ENCODE measurements around the gene SLC44A4. TPM values are rescaled to one million over a fixed set of nuclear protein-coding genes. Genes with fewer than 3 reads are reported as not detected.
"Not testable (repeated sequence)": the region's sequence is repeated elsewhere in the genome, so short reads cannot be mapped to it uniquely, and the experiment has no call there.

SLC44A4 gene
- polyA plus RNA-seq, 1 experiment, result 0.07 TPM

DNA sequence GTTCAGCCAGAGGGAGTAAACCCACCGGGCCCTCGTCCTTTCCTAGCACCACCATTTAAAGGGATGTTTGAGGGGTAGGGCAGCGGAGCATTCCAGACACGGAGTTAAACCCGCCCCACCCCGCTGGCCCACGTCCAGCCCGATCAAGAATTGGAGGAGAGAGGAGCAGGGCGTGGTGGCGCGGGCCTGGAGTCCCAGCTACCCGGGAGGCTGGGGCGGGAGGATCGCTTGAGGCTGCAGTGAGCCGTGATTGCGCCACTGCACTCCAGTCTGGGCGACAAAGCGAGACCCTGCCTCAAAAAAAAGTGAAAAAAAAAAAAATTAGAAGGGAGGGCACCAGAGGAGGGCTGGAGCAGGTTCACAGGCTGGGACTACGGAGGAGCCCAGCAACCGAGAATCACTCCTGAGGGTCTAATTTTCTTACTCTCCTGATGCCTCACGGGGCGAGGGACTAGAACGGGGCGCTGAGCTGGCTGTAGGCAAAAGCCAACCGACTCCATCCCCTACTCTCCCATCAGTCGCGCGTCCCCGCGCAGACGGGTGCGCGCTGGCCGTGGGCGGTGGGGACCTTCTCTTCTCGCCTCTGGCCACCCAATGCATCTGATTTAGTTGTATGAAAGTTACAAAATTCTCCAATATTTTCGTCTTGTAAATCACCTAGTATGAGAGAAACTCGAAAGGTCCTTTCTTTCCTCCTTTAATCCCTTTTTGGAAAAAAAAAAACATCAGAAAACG lies 57.3 kb downstream of the SLC44A4 start:
- peak overlapping the region; percentile 50 for H3K4me3 ChIP-seq (ENCODE audit: low read depth, low read length)
- CTCF ChIA-PET, result interaction anchor here (0.6 to 2.1 kb wide), 3 partner anchors 30 to 157 kb away, joined by 3 to 6 read pairs (median 3); partner anchors contain the start of gene GPANK1
- H3K36me3 ChIP-seq (ENCODE audit: control insufficient read depth, insufficient read depth, low read length), result no peaks in the 10 kb centered on the region
- no peaks in the 10 kb centered on the region for H3K27me3 ChIP-seq (ENCODE audit: control insufficient read depth, insufficient read depth, low read length)
- POLR2A ChIA-PET, result interaction anchor here (1.2 kb wide), 1 partner anchor 15 kb away, joined by 4 read pairs; the partner anchor contains the start of gene LSM2
- TF ChIP-seq, protein P1, sequence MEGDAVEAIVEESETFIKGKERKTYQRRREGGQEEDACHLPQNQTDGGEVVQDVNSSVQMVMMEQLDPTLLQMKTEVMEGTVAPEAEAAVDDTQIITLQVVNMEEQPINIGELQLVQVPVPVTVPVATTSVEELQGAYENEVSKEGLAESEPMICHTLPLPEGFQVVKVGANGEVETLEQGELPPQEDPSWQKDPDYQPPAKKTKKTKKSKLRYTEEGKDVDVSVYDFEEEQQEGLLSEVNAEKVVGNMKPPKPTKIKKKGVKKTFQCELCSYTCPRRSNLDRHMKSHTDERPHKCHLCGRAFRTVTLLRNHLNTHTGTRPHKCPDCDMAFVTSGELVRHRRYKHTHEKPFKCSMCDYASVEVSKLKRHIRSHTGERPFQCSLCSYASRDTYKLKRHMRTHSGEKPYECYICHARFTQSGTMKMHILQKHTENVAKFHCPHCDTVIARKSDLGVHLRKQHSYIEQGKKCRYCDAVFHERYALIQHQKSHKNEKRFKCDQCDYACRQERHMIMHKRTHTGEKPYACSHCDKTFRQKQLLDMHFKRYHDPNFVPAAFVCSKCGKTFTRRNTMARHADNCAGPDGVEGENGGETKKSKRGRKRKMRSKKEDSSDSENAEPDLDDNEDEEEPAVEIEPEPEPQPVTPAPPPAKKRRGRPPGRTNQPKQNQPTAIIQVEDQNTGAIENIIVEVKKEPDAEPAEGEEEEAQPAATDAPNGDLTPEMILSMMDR (IDR thresholded peaks at IDR 0.05; ENCODE audit: insufficient read depth, low read depth, low read length), result no peak
- no peak for DNase-seq (ENCODE audit: low read depth)

DNA sequence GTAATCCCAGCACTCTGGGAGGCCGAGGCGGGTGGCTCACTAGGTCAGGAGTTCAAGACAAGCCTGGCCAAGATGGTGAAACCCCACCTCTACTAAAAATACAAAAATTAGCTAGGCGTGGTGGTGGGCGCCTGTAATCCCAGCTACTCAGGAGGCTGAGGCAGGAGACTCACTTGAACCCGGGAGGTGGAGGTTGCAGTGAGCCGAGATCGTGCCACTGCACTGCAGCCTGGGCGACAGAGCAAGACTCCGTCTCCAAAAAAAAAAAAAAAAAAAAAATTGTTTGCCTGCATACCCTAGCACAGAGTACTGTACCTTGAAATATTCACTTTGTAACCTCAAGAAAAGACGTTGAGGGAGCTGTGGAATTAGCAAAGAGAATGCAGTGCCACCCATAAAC lies 58.4 kb downstream of the SLC44A4 start:
- DNase-seq (ENCODE audit: low read depth); H3K27me3 ChIP-seq (ENCODE audit: control insufficient read depth, insufficient read depth, low read length); POLR2A ChIA-PET; H3K4me3 ChIP-seq (ENCODE audit: low read depth, low read length); H3K36me3 ChIP-seq (ENCODE audit: control insufficient read depth, insufficient read depth, low read length): not testable (repeated sequence)
- CTCF ChIA-PET, result interaction anchor here (1.7 kb wide), 1 partner anchor 14 kb away, joined by 3 read pairs; the partner anchor contains the start of gene LSM2

DNA sequence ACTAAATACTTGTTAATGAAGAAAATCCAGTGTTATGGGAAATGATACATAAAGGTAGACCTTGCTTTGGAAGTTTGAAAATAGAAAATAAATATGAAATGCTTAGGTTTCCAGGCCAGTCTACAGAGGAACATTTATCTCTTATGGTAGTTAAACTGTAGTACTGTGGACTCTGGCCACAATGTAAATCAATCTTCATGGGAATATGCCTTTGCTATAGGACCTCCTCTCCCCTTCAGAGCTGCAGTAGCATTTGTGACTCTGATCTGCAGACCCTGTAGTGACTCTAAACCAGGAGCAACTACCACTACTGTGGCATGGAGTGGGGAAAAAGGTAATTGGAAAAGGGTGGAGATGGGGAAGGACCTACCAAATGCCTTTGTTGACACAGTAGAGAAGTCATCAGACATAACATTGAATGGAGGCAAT lies 58.9 kb downstream of the SLC44A4 start:
- no peaks in the 10 kb centered on the region for H3K27me3 ChIP-seq (ENCODE audit: control insufficient read depth, insufficient read depth, low read length)
- CTCF ChIA-PET, result interaction anchor here (1.7 kb wide), 1 partner anchor 13 kb away, joined by 3 read pairs; the partner anchor contains the start of gene LSM2
- no peaks in the 10 kb centered on the region for H3K36me3 ChIP-seq (ENCODE audit: control insufficient read depth, insufficient read depth, low read length)
- H3K4me3 ChIP-seq (ENCODE audit: low read depth, low read length), result no peak overlapping the region
- no peak for DNase-seq (ENCODE audit: low read depth)
- POLR2A ChIA-PET, result interaction anchor here (0.6 kb wide), 1 partner anchor 219 kb away, joined by 9 read pairs; no protein-coding TSS in a partner anchor
- TF ChIP-seq, protein P1 (IDR thresholded peaks at IDR 0.05; ENCODE audit: insufficient read depth, low read depth, low read length), result no peak

DNA sequence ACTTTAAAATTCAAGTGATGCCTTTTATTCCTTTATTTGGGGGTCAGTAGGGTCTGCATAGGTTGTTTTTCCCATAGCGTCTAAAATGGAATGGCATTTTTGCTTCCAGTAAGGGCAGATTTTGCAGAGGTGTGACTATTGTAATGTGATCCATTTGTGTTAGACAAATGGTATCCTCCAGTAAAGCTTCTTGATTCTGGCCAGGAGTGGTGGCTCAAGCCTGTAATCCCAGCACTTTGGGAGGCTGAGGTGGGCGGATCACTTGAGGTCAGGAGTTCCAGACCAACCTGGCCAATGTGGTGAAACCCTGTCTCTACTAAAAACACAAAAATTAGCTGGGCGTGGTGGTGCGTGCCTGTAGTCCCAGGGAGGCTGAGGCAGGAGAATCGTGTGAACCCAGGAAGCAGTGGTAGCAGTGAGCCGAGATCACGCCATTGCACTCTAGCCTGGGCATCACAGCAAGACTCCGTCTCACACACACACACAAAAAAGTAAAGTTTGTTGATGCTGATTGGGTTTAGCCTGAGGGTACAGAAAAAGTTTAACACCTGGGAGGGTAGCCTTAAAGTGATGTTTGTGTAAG lies 60.8 kb downstream of the SLC44A4 start:
- POLR2A ChIA-PET; CTCF ChIA-PET; DNase-seq (ENCODE audit: low read depth); H3K36me3 ChIP-seq (ENCODE audit: control insufficient read depth, insufficient read depth, low read length); H3K27me3 ChIP-seq (ENCODE audit: control insufficient read depth, insufficient read depth, low read length): not testable (repeated sequence)
- H3K4me3 ChIP-seq (ENCODE audit: low read depth, low read length), result peak overlapping the region; percentile 41

DNA sequence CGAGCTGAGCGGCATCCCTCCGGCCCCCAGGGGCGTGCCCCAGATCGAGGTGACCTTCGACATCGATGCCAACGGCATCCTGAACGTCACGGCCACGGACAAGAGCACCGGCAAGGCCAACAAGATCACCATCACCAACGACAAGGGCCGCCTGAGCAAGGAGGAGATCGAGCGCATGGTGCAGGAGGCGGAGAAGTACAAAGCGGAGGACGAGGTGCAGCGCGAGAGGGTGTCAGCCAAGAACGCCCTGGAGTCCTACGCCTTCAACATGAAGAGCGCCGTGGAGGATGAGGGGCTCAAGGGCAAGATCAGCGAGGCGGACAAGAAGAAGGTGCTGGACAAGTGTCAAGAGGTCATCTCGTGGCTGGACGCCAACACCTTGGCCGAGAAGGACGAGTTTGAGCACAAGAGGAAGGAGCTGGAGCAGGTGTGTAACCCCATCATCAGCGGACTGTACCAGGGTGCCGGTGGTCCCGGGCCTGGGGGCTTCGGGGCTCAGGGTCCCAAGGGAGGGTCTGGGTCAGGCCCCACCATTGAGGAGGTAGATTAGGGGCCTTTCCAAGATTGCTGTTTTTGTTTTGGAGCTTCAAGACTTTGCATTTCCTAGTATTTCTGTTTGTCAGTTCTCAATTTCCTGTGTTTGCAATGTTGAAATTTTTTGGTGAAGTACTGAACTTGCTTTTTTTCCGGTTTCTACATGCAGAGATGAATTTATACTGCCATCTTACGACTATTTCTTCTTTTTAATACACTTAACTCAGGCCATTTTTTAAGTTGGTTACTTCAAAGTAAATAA lies 61.5 kb downstream of the SLC44A4 start:
- H3K27me3 ChIP-seq (ENCODE audit: control insufficient read depth, insufficient read depth, low read length); H3K36me3 ChIP-seq (ENCODE audit: control insufficient read depth, insufficient read depth, low read length); DNase-seq (ENCODE audit: low read depth); CTCF ChIA-PET; POLR2A ChIA-PET: not testable (repeated sequence)
- peak overlapping the region; percentile 41 for H3K4me3 ChIP-seq (ENCODE audit: low read depth, low read length)

DNA sequence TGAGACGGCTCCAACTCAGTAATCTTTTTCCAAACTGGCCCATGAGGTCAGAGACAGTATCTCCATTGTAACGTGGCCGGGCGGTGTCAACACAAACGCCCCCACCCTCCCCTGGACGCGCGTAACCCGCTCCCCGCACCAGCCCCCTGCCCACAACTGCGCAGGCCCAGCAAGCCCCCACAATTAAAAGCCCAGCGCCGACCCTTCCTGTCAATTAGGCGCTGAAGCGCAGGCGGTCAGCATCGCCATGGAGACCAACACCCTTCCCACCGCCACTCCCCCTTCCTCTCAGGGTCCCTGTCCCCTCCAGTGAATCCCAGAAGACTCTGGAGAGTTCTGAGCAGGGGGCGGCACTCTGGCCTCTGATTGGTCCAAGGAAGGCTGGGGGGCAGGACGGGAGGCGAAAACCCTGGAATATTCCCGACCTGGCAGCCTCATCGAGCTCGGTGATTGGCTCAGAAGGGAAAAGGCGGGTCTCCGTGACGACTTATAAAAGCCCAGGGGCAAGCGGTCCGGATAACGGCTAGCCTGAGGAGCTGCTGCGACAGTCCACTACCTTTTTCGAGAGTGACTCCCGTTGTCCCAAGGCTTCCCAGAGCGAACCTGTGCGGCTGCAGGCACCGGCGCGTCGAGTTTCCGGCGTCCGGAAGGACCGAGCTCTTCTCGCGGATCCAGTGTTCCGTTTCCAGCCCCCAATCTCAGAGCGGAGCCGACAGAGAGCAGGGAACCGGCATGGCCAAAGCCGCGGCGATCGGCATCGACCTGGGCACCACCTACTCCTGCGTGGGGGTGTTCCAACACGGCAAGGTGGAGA lies 63.6 kb downstream of the SLC44A4 start, which contains the start of the genes HSPA1A and HSPA1L:
Gene HSPA1A, plus strand, starts transcription at position 519 of the 814 bp plus-strand sequence. Its CDS starts 214 bp downstream, at position 733.
Gene HSPA1L, minus strand, starts transcription at position 259 of the 814 bp plus-strand sequence. CDS start 3,311 bp downstream, outside the sequence.
- peak; percentile 72 for DNase-seq (ENCODE audit: low read depth)
- Histone ChIP-seq H3K27me3 (ENCODE audit: control insufficient read depth, insufficient read depth, low read length) (no peaks in the 10 kb centered on the region), H3K4me3 (ENCODE audit: low read depth, low read length) (peak within 1 kb of the TSS; percentile 60), H3K36me3 (ENCODE audit: control insufficient read depth, insufficient read depth, low read length) (no peaks in the 10 kb centered on the region)
- CTCF ChIA-PET, result interaction anchor here (0.9 to 1.8 kb wide), 4 partner anchors 12 to 45 kb away, joined by 4 to 8 read pairs (median 4); partner anchors contain the start of genes HSPA1B and VARS1
- TF ChIP-seq, protein P1 (IDR thresholded peaks at IDR 0.05; ENCODE audit: insufficient read depth, low read depth, low read length), result no peak
- POLR2A ChIA-PET, result interaction anchor here (0.6 to 1.8 kb wide), 4 partner anchors 9 to 81 kb away, joined by 5 to 9 read pairs (median 8); partner anchors contain the start of genes HSPA1B and LSM2

All from BJ (cell line).